ENCODE measurements around the gene FAM204A.

The FAM204A gene

DNA sequence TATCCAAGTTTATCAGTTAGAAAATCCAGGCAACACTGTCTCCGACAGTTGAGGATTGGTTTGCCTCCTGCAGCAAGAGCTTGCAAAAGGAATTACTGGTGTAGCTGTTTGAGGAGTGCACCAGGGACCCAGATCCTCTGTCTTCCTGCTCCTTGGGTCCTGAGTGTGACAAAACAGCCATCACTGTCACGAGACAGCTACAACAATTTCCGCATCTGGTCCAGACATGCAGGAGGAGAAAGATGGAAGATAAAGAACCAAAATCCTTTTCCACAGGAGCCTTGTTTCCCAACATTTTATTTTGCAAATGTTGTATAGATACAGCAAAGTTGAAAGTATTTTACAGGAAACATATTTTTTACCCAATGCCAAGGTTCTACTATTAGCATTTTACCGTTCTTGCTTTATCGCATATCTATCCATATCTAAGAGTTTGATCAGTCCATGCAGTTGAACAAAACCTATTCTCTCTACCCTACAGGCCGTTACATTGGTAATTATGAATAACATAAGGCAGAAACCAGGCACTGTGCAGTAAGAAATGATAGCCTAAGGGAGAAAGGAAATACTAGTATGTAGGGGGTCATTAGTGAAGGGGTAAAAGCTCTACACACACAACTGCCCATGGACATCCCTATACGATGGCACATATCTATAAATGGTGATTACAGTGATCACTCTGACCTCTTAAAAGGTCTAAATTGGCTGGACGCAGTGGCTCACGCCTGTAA is 54.9 kb downstream of the FAM204A start:
- in situ Hi-C loops (cut with HindIII; ENCODE audit: low sequenced_read_pairs), result no loop called here

DNA sequence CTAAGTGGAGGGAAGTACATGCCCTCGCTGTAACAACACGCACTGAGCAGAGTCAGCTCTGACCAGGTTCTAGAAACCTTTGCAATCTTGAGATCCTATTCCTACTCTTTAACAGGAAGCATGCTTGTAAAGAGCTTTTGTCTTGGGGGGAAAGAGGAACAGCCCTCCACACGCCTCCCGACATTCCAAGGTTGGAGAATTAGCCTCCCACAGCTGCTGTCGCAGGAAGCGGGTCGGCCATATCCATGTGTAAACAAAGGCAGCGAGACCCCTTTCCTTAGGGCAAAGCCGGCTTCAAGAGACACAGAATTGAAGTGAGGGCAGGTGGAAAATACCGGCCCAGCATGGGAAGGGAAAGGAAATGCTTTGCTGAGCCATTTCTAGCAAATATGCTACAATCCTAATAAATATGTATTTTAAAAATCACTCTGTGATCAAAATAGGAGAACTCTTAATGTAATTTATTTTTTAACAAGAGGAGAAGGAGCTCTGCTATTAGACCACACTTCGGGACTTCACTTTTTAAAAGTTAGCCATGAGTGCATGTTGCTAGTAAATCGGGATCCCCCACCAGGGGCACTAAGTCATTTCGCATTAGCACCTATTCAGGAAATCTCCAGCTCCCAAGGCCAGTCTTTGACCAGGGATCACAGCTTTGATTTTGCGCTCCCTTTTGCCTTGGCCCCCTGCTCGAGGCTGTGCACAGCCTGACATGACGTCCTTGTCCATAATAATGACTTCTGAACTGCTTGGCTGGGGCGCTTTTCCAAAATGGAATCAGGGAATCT is 55.9 kb downstream of the FAM204A start:
- in situ Hi-C loops (cut with HindIII; ENCODE audit: low sequenced_read_pairs), result no loop called here

DNA sequence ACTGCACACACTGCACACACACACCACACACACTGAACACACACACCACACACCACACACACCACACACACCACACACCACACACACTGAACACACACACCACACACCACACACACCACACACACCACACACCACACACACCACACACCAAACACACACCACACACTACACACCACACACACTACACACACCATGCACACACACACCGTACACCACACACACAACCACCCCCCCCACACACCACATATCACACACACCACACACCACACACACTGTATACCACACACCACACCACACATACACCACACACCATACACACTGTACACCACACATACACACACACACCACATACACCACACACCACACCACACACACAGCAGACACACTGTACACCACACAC is 59.5 kb downstream of the FAM204A start:
- in situ Hi-C loops (cut with HindIII; ENCODE audit: low sequenced_read_pairs), result no loop called here

DNA sequence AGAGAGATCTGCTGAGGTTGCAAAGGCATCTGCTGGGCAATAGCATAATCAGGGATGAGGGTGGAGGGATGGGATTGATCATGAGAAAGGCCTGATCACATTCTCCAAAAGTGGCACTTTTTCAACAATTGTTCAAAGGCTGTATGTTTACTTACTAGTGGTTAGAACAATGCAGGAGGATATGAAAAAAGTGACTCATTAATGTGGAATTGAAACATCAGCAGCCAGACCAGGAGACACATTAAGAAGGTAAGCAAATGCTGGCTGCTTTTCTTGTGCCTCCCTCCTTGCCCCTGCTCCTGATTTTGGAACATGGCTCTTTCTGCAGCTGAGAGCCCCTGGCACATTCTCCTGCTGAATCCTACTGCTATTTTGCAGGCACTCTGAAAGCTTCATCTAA is 63.5 kb downstream of the FAM204A start:
- in situ Hi-C loops (cut with HindIII; ENCODE audit: low sequenced_read_pairs), result no loop called here

DNA sequence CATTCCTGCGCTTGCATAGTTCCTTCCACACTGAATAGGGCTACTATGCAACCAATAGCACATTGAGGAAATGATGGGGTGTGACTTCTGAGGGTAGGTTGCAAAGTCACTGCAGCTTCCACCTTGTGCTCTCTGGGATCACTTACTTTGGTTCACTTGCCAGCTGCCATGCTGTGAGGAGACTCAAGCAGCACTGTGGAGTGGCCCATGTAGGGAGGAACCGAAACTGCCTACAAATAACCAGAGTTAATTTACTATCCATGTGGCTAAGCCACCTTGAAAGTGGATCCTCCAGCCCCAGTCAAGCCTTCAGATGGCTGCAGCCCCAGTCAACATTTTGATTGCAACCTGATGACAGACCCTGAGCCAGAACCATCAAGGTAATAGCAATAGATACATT is 64.3 kb downstream of the FAM204A start:
- in situ Hi-C loops (cut with HindIII; ENCODE audit: low sequenced_read_pairs), result no loop called here

DNA sequence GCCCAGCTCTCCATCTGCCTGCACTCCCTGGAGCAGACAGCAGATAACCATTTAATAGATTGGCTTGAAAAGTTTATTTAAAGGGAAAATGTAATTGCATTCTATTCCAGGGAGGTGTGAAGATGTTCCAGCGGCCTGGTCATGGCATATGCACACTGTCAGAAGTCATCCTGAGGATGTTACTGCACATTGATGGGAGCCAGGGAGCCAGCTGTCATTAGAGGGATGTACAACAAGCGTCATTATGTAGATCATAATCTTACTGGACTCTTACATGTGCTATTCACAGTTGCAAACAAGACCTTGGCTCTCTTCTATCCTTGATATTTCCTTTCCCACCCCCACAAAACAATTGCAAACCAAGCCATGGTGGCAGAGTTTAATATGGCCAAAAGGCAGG is 65.4 kb downstream of the FAM204A start:
- in situ Hi-C loops (cut with HindIII; ENCODE audit: low sequenced_read_pairs), result no loop called here

DNA sequence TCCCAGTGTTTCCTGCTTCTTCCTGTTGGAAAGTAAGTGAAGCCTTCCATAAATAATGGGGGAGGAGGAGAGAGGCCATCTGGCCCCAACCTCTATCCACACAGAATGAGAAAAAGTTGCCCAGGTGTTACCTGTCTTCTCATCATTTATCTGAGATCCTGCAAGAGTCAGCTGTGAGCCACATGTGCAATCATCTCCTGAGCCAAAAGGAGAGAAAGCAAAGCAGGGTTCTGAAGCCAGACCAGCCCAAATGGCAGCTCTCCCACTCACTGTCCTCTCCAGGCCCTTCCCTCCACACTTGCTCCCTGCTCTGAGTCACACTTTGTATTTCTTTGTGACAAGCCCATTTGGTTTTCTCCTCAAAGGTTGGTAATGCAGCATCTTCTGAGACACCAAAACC is 65.9 kb downstream of the FAM204A start:
- in situ Hi-C loops (cut with HindIII; ENCODE audit: low sequenced_read_pairs), result no loop called here

DNA sequence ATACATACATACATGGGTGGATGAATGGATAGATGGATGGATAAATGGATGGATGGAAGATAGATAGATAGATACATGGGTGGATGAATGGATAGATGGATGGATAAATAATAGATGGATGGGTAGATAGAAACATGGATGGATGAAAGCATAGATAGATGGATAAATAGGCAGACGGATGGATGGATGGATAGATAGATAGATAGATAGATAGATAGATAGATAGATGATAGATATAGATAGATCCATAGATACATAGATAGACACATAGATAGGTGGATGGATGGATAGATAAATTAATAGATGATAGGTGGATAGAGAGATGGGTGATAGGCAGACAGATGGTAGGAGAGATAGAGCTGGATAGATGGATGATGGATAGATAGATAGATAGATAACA is 68.5 kb downstream of the FAM204A start:
- in situ Hi-C loops (cut with HindIII; ENCODE audit: low sequenced_read_pairs), result loop anchor here (25.0 kb wide), 1 partner anchor 786 kb away; no protein-coding TSS in a partner anchor

DNA sequence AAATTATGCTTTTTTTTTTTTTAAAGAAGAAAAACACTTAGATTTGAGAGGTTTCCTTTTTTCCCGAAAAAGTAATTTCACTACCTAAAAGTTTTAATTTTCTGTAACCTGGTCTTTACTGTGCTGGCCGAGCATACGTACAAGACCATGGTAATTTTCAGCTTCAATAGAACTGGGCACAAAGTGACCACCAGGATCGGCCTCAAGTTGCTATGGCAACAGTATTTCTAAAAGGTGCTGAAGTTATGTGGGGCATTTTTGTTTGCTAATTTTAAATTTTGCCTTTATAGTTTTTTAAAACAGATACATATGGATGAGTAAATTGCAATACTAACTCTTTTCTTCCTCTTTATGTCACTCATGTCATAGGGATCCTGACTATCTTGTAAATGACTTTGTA is 69.4 kb downstream of the FAM204A start:
- in situ Hi-C loops (cut with HindIII; ENCODE audit: low sequenced_read_pairs), result loop anchor here (25.0 kb wide), 1 partner anchor 785 kb away; no protein-coding TSS in a partner anchor

DNA sequence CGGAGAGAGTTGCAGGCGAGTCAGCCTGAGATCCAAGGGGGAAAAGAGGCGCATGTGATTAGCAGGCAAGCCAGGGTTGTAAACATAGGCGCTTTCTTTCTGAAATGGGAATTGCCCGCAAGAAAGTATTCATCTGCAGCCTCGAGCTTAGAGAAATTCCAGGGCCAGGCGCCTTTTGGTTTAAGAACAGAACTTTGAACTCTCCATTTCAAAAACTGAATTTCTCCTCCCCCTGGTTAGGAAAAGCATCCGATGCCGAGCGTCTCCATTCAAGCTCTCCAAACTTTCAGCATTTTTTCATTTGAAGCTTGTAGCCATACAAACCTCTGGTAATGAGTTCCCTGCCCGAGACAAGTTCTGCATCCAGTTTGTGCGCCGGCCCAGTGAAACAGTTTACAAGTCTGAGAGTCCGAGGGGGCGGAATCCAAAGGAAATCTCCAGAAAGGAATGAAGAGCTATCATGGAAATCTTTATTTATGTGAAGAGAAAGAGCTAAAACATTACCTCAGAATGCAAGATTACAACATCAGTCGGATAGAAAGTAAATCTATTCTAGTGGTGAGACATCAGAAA is 69.9 kb downstream of the FAM204A start:
- in situ Hi-C loops (cut with HindIII; ENCODE audit: low sequenced_read_pairs), result loop anchor here (25.0 kb wide), 1 partner anchor 785 kb away; no protein-coding TSS in a partner anchor

DNA sequence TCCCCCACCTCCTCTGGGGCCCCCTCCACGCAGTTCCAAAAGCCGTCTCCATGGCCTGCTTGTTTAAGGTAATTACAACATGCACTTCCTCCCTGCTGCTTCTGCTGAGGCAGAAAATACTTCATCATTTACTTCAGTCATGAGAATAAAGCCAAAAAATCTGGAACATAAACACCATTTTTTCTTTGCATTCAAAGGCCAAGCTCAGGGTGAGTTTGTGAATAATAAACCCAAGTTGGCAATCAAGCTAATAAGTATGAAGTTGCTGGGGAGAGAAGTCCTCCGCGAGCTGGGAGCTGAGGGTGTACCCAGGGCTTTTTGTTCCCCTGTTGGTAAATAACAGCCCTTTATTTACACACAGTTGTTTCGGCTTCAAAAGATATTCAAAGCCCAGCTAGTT is 70.5 kb downstream of the FAM204A start:
- in situ Hi-C loops (cut with HindIII; ENCODE audit: low sequenced_read_pairs), result loop anchor here (25.0 kb wide), 1 partner anchor 784 kb away; no protein-coding TSS in a partner anchor

DNA sequence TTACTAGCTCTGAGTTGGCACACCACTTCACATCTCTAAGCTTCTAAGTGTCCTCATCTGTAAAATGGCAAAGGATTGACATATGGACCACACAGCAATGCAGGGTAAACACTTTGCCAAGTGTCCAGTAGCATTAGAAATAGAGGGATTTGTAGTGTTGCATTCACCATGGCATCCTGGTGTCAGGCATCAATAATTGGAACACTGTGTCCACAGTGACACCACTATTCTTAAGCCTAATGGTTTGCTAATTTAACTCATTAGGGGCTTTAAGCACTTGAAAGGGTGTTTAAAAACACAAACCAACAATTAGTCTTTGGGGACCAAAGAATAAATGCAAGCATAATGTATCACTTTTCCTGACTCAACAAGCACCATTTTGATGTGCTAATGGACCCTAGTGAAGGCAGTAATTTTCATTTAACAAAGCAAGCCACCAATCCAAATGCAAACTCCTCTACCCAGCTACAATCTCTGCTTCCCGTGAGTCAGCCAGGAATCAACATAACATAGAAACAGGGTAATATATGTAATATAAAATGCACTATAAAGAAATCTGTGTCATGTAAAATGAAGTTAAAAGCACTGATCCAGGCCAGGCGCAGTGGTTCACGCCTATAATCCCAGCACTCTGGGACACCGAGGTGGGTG is 75.9 kb downstream of the FAM204A start:
- in situ Hi-C loops (cut with HindIII; ENCODE audit: low sequenced_read_pairs), result loop anchor here (25.0 kb wide), 1 partner anchor 779 kb away; no protein-coding TSS in a partner anchor

DNA sequence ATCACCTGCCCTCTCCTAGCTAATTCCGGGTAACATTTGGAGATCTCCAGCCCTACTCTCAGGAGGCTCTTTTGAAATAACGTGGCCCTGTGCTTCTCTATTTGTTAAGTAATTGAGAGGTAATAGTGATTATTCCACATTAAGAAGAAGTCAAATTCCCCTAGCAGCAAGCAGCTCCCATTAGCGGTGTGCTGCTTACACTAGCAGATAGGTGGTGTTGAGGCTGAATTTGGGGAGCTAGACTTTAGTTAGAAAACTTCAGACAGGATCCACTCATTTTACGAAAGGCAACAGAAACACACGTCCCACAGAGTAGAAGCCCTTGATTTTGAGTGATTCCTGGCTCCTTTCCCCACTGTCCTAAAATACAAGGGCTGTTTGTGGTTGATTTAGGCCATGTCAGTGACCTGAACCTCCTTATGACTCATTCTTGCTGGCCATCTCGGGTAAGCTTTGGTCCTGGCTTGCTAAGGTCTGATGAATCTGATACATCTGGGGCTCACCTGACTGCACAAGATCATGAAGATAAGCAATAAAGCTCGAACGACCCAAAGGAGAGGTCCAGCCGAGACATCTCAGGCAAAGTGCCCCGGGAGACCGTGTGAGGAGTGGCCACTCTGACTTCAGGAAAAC is 77.2 kb downstream of the FAM204A start:
- in situ Hi-C loops (cut with HindIII; ENCODE audit: low sequenced_read_pairs), result loop anchor here (25.0 kb wide), 1 partner anchor 778 kb away; no protein-coding TSS in a partner anchor

DNA sequence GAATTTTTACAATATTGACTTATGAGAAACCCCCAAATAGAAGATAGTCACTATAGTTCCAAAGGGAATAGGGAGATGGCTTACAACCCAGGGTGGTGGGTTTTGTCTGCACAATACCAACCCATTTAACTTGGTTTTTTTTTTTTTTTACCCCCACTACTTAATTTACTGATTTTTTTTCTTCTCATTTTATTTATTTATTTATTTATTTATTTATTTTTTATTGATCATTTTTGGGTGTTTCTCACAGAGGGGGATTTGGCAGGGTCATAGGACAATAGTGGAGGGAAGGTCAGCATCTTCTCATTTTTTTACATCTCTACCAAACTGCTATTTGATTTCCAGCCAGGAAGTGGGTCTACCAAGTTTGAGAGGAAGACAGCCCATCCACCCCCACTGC is 77.9 kb downstream of the FAM204A start:
- in situ Hi-C loops (cut with HindIII; ENCODE audit: low sequenced_read_pairs), result loop anchor here (25.0 kb wide), 1 partner anchor 777 kb away; no protein-coding TSS in a partner anchor

DNA sequence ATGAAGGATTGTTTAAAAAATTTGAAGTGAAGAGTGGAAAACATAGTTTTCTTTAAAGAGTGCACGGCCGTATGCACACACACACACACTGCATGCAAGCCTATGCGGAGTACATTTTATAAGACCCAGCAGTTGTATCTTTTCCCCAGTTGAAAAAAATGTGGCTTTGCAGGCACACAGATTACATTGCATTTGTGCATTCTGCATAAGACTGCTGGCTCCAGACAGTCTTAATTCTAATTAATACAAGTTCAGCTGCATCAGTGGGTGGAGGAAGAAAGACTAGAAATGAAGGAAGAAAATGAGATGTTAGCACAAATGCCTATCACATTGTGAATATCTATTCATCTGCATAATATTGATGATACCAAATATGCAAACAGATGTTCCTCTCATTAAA is 79.6 kb downstream of the FAM204A start:
- in situ Hi-C loops (cut with HindIII; ENCODE audit: low sequenced_read_pairs), result loop anchor here (25.0 kb wide), 1 partner anchor 775 kb away; no protein-coding TSS in a partner anchor

DNA sequence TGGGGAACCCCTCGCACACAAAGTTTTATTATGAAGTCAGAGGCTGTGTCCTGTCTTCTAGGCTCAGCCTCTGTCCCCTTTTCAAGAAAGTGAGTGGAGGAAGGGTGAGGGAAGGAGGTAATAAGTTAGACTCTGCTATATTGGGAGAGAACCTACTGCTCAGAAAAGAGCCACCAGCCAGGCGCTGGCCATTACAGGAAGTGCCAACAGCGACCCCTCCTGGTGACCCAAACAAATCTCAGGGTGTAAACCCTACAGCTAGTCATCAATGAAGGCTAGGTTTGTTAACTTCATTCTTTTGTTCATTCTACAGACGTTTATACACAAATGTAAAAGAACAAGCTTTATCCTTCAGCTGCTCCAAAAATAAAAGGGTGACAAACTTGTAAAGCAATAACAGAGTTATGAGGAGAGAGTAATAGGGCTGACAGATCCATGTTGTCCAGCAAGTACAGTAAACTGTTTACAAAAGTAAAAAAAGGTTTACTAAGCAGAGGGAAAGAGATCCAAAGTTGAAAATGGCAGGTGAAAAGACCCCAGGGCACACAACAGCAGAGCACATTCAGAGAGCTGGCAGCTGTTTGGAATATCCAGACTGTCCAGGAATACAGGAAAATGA is 82.7 kb downstream of the FAM204A start:
- in situ Hi-C loops (cut with HindIII; ENCODE audit: low sequenced_read_pairs), result loop anchor here (25.0 kb wide), 1 partner anchor 772 kb away; no protein-coding TSS in a partner anchor

DNA sequence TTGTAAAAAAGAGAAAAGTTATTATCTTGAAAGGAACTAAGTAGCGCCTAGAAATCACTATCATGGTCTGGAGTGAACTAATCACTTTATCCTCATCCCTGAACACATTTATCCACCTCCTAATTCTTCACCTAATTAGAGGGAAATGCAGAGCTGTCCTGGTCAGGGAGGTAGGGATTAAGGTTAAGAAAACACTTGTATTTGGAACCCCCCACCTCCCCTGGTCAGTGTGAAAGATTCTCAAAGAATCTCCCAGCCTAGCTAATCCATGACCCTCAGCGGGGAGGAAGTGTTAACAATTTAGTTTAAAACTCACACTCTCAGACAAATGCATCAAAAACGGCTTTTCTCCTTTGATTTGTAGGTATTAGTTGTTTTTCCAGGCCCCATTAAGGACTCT is 83.8 kb downstream of the FAM204A start:
- in situ Hi-C loops (cut with HindIII; ENCODE audit: low sequenced_read_pairs), result loop anchor here (25.0 kb wide), 1 partner anchor 771 kb away; no protein-coding TSS in a partner anchor

DNA sequence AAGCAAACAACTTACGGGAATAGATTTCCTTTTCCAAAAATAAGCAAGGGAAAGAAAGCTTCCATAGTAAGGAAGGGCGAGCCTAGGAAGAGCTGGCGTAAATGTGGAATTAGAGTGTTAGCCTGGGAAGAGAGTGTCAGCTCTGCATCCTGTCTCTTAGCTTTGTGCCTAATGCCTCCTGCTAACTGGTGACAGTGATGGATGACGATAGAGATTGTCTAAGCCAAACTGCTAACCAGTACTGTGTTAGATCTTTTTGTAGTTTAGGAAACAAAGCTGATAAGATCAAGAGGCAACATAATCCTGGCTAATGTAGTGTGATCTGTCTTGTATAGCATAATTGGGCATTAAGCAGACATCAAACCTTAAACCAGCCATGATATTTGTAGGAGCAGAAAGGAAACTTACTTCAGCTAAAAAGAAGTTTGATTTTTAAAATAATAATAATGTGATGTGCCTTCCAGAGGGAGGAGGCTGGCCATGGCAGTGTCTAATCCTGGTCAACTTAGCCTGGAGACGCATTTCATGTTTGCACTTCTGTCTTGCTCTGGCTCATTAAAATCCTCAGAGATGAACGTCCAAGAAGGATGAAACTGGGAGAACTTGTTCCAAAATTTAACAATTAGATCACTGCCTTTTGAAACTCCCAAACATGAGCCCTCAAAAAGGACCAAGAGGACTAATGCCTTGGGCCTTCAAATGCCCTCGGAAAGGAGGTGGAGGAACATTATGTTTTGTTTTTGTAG is 85.1 kb downstream of the FAM204A start:
- in situ Hi-C loops (cut with HindIII; ENCODE audit: low sequenced_read_pairs), result loop anchor here (25.0 kb wide), 1 partner anchor 770 kb away; no protein-coding TSS in a partner anchor

DNA sequence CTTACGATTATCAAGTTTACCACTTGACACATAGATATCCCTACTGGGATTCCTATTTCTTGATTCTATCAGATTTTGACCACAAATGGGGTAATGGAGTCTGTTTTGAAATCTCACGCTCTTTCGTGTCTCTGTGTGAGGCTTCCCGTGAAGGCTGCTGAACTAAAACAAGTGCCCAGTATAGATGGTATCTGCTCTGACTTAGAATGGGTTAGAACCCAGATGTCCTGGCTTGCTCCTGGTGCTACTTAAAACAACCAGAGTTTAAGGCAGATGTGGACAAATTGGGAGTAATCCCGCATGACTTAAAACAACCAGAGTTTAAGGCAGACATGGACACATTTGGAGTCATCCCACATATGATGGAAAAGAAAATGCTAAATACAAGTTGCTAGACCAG is 85.9 kb downstream of the FAM204A start:
- in situ Hi-C loops (cut with HindIII; ENCODE audit: low sequenced_read_pairs), result loop anchor here (25.0 kb wide), 1 partner anchor 769 kb away; no protein-coding TSS in a partner anchor
